ENCODE measurements around the gene PNPLA7.

DNA sequence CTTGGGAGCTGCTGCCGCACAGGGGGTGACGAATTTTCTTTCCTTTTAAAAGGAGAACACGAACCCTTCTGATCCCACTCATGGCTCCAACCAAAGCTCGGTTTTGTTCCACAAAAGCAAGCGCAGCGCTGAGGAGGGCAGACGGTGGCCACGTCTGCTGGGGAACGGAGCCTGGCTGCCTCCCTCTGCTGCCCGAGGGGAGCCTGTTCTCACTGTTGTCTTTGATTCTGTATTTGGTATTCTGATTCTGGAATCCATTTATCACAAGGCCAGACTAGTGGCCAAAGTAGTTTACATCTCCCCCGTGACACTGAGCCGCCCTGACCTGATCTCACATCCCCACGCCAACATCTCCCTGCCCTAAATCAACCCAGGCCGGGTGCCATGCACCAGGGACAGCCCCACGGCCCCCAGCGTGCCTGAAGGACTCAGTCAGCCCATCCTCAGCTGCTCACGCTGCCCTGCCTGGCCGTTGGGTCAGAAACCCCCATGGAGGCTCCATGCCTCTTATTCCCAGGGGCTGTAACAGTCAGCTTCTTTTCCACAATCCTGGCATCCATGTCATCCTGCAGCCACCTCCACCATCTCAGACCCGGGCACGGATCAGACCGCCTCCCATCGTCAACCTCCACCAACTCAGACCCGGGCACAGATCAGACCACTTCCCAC lies 84.3 kb downstream of the PNPLA7 start:
- TF ChIP-seq, protein P1, sequence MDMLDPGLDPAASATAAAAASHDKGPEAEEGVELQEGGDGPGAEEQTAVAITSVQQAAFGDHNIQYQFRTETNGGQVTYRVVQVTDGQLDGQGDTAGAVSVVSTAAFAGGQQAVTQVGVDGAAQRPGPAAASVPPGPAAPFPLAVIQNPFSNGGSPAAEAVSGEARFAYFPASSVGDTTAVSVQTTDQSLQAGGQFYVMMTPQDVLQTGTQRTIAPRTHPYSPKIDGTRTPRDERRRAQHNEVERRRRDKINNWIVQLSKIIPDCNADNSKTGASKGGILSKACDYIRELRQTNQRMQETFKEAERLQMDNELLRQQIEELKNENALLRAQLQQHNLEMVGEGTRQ (IDR thresholded peaks at IDR 0.05; ENCODE audit: borderline replicate concordance, low read depth, low read length) = no peak
- TF ChIP-seq, protein P2, sequence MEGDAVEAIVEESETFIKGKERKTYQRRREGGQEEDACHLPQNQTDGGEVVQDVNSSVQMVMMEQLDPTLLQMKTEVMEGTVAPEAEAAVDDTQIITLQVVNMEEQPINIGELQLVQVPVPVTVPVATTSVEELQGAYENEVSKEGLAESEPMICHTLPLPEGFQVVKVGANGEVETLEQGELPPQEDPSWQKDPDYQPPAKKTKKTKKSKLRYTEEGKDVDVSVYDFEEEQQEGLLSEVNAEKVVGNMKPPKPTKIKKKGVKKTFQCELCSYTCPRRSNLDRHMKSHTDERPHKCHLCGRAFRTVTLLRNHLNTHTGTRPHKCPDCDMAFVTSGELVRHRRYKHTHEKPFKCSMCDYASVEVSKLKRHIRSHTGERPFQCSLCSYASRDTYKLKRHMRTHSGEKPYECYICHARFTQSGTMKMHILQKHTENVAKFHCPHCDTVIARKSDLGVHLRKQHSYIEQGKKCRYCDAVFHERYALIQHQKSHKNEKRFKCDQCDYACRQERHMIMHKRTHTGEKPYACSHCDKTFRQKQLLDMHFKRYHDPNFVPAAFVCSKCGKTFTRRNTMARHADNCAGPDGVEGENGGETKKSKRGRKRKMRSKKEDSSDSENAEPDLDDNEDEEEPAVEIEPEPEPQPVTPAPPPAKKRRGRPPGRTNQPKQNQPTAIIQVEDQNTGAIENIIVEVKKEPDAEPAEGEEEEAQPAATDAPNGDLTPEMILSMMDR (IDR thresholded peaks at IDR 0.05) = no peak
- TF ChIP-seq CHD2 (IDR thresholded peaks at IDR 0.05; ENCODE audit: low read length, partially characterized antibody) = no peak
- TF ChIP-seq POLR2AphosphoS5 (IDR thresholded peaks at IDR 0.05; ENCODE audit: low read depth, low read length) = no peak
- no peak for TF ChIP-seq FOXM1 (IDR thresholded peaks at IDR 0.05; ENCODE audit: low read depth)
- TF ChIP-seq, protein P3, sequence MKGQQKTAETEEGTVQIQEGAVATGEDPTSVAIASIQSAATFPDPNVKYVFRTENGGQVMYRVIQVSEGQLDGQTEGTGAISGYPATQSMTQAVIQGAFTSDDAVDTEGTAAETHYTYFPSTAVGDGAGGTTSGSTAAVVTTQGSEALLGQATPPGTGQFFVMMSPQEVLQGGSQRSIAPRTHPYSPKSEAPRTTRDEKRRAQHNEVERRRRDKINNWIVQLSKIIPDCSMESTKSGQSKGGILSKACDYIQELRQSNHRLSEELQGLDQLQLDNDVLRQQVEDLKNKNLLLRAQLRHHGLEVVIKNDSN (IDR thresholded peaks at IDR 0.05; ENCODE audit: borderline replicate concordance, low read depth) = no peak
- no peak for TF ChIP-seq EP300 (IDR thresholded peaks at IDR 0.05; ENCODE audit: borderline replicate concordance in 1 of 2, low read depth in 1 of 2, low read length in 1 of 2)

All from SK-N-SH (cell line).